Naive thymus-derived CD8-positive, alpha-beta T cell (primary cell): ENCODE results near the gene KISS1R. TPM values are rescaled to one million over a fixed set of nuclear protein-coding genes. Genes with fewer than 3 reads are reported as not detected.

ENCODE experiments used
- ATAC-seq, 2 donors: fragments of 150-1000 bp; cut with Tn5 transposase in 1 of 2; sonication (Bioruptor Pico), chemical (Tn5 transposase) in 1 of 2; 1 replicate in 1 of 2; 2 replicates in 1 of 2; pipeline ENCODE4 v1.10.0; 2021; ENCODE audit warnings: mild to moderate bottlenecking in 2 of 2, moderate library complexity in 2 of 2
- POLR2A ChIA-PET: fragments of 350-600 bp; sonication (Branson Sonifier 250); formaldehyde crosslinking; loops from one replicate; lab custom pipeline; 2021; ENCODE audit warnings: antibody characterized with exemption; lab: Charles Lee
- DNase-seq, 10 donors: peaks; one replicate each; pipeline versions ENCODE4 v3.0.0 to v3.0.0-alpha.2; 2020 to 2022
- H3K27ac Mint-ChIP-seq, 10 donors: one replicate each; pipeline ENCODE4 v1.8.0; 2020 to 2022; ENCODE audit warnings: mild to moderate bottlenecking in 10 of 10, mixed read lengths in 10 of 10, moderate library complexity in 4 of 10, inconsistent platforms in 1 of 10
- H3K27me3 Mint-ChIP-seq, 5 donors: one replicate each; pipeline ENCODE4 v1.8.0; 2021 to 2022; ENCODE audit warnings: mixed read lengths in 5 of 5
- H3K36me3 Mint-ChIP-seq, 3 donors: one replicate each; pipeline ENCODE4 v1.8.0; 2020 to 2022; ENCODE audit warnings: mixed read lengths in 3 of 3, mild to moderate bottlenecking in 2 of 3, inconsistent platforms in 1 of 3
- H3K4me1 Mint-ChIP-seq, 4 donors: one replicate each; pipeline ENCODE4 v1.8.0; 2021 to 2022; ENCODE audit warnings: mixed read lengths in 4 of 4
- H3K4me3 Mint-ChIP-seq, 10 donors: one replicate each; pipeline ENCODE4 v1.8.0; 2020 to 2022; ENCODE audit warnings: mild to moderate bottlenecking in 10 of 10, mixed read lengths in 10 of 10, moderate library complexity in 6 of 10, inconsistent platforms in 1 of 10
- H3K9me3 Mint-ChIP-seq, 9 donors: one replicate each; pipeline ENCODE4 v1.8.0; 2020 to 2022; ENCODE audit warnings: mixed read lengths in 9 of 9, mild to moderate bottlenecking in 3 of 9, inconsistent platforms in 1 of 9, moderate library complexity in 1 of 9
- polyA plus RNA-seq, 3 donors: library from polyadenylated mRNA; unstranded; fragments of 300-500 nt; fragmentation: Illumina TruSeq; gene quantifications; one replicate each; pipeline ENCODE4 v1.2.3, GENCODE V29; 2021
- total RNA-seq, 8 experiments: library from RNA in 2 of 8; stranded (reverse) in 2 of 8; gene quantifications; one replicate each; pipeline ENCODE4 v1.2.3 and lab custom pipeline; 2021 to 2026

KISS1R gene
- total and polyA plus RNA-seq, 5 experiments from 2014 or later = 0.18 to 2.6 (median 0.58) TPM

DNA sequence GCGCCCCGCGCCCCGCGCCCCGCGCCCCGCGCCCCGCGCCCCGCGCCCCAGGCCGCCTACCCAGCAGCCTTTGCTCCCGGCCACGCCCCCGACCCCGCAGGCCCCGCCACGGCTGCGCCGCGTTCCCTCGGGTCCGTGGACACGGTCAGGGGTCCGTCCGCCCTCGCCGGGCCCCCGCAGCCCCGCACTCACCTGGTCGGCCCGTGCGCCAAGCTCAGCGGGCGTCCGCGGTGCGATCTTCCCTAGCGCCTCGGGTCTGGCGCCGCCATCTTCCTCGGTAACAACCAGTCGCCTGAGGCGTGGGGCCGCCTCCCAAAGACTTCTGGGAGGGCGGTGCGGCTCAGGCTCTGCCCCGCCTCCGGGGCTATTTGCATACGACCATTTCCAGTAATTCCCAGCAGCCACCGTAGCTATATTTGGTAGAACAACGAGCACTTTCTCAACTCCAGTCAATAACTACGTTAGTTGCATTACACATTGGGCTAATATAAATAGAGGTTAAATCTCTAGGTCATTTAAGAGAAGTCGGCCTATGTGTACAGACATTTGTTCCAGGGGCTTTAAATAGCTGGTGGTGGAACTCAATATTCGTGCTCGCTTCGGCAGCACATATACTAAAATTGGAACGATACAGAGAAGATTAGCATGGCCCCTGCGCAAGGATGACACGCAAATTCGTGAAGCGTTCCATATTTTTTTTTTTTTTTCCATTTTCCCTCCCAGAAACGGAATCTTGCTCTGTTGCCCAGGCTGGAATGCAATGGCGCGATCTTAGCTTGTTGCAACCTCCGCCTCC, 24.0 kb upstream of the KISS1R start, which contains the start of the genes MED16 and RNU6-9:
TSS of gene MED16 (minus strand) at position 294 of the 796 bp plus-strand sequence. CDS start 2,056 bp downstream, outside the sequence.
TSS of gene RNU6-9 (plus strand) at position 591 of the 796 bp plus-strand sequence.
- peaks cover 0 to 23% (median 6%) of the 10 kb centered on the region in 3 donors for H3K36me3 Mint-ChIP-seq
- H3K4me3 Mint-ChIP-seq = peak within 1 kb of the TSS; percentile 88 to 96 (median 91)
- H3K27ac Mint-ChIP-seq = peak within 1 kb of the TSS; percentile 97 to 100 (median 99)
- ATAC-seq (peak; percentile 86 to 96), DNase-seq (peak; percentile 85 to 99 (median 90))
- peaks cover 6 to 38% (median 33%) of the 10 kb centered on the region in 4 donors for H3K4me1 Mint-ChIP-seq
- POLR2A ChIA-PET = interaction anchor here (0.5 to 14.3 kb wide), 24 partner anchors 11 to 1010 kb away, joined by 3 to 376 read pairs (median 7); partner anchors contain the start of genes ARHGAP45, CIRBP, KISS1R and R3HDM4
- no peaks in the 10 kb centered on the region for H3K9me3 Mint-ChIP-seq
- H3K27me3 Mint-ChIP-seq = peaks cover 0 to 3% (median 0%) of the 10 kb centered on the region in 5 donors

DNA sequence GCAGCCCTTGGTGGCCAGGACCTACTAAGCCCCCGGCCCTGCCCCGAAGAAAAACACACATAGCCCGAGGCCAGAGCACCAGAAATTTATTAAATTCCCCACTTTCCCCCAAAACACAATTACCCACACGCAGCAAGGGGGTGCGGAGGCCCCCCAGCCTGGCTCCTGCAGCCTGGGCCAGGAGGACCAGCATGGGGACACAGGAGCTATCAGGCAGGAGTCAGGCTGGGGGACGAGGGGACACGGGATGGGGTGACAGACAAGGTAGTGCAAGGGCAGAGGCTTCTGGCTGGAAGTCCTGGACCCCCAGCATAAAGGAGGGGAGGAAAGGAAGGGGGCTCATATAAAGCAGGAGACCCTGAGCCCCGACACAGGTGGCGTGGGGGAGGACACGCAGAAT, 20.7 kb upstream of the KISS1R start:
- Mint-ChIP-seq H3K27ac (peak overlapping the region in 5 of 10 donors; percentile 21 to 57 (median 51)), H3K4me1 (peaks cover 6 to 46% (median 20%) of the 10 kb centered on the region in 4 donors), H3K9me3 (no peaks in the 10 kb centered on the region), H3K36me3 (peaks cover 0 to 30% (median 6%) of the 10 kb centered on the region in 3 donors), H3K4me3 (no peak overlapping the region), H3K27me3 (peaks cover 0 to 6% (median 0%) of the 10 kb centered on the region in 5 donors)
- no peak for DNase-seq
- POLR2A ChIA-PET = interaction anchor here (0.8 to 14.3 kb wide), 6 partner anchors 9 to 33 kb away, joined by 3 to 376 read pairs (median 6); no protein-coding TSS in a partner anchor
- no peak for ATAC-seq

DNA sequence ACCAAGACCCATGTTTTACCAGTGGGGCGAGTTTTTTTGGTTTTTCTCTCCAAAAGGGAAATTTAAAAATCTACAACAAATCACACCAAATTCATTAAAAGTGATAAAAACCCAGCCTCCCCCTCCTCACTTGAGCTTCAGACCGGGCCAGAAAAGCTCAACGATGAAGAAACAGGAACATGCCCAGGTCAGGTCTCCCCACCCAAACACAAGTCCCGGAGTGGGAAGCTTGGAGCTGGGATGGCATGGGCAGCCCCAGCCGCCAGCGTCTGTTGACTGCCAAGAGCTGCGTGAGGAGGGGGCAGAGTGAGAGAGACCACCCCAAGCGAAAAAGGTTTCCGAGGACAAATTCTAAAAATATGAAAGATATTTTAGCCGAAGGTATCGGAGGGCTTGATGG, 20.1 kb upstream of the KISS1R start:
- POLR2A ChIA-PET = interaction anchor here (0.6 to 14.3 kb wide), 8 partner anchors 9 to 33 kb away, joined by 3 to 376 read pairs (median 6); no protein-coding TSS in a partner anchor
- Mint-ChIP-seq H3K4me1 (peaks cover 6 to 45% (median 19%) of the 10 kb centered on the region in 4 donors), H3K4me3 (no peak overlapping the region), H3K36me3 (peaks cover 0 to 32% (median 6%) of the 10 kb centered on the region in 3 donors), H3K27me3 (peaks cover 0 to 6% (median 0%) of the 10 kb centered on the region in 5 donors), H3K27ac (peak overlapping the region in 7 of 10 donors; percentile 8 to 57 (median 51)), H3K9me3 (no peaks in the 10 kb centered on the region)
- ATAC-seq (no peak), DNase-seq (no peak)

DNA sequence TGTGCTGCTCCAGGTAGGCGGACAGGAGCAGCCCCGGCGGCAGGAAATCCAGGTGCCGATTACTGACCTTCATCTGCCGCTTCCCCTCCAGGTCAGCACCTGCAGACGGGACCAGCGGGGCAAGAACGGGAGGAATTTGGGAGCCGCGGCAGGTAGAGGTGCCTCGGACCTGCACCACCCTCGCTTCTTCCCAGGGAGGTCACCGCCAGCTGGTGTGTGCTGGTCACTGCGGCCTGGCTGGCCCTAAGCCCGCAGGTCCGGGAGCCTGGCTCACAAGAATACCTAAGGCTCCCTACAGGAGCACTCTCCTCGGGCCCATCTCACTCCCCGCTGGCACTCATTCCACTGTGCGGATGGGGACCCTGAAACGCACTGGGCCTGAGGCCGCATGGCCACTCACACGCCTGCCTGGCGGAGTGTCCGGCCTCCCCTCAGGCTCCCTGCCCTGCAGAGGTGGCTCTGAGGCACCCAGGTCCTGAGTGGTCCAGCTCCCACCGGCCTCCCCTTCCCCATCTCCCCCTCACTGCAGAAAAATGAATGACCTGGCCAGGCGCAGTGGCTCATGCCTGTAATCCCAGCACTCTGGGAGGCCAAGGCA, 19.6 kb upstream of the KISS1R start:
- H3K36me3 Mint-ChIP-seq = peaks cover 0 to 34% (median 6%) of the 10 kb centered on the region in 3 donors
- H3K9me3 Mint-ChIP-seq = no peaks in the 10 kb centered on the region
- POLR2A ChIA-PET = interaction anchor here (0.6 to 14.3 kb wide), 6 partner anchors 8 to 32 kb away, joined by 4 to 376 read pairs (median 8); no protein-coding TSS in a partner anchor
- H3K4me1 Mint-ChIP-seq = peaks cover 6 to 45% (median 17%) of the 10 kb centered on the region in 4 donors
- H3K27me3 Mint-ChIP-seq = peaks cover 0 to 6% (median 0%) of the 10 kb centered on the region in 5 donors
- H3K27ac Mint-ChIP-seq = peak overlapping the region in 8 of 10 donors; percentile 9 to 69 (median 36)
- ATAC-seq (no peak), DNase-seq (no peak)
- H3K4me3 Mint-ChIP-seq = peak overlapping the region in 1 of 10 donors; percentile 30

DNA sequence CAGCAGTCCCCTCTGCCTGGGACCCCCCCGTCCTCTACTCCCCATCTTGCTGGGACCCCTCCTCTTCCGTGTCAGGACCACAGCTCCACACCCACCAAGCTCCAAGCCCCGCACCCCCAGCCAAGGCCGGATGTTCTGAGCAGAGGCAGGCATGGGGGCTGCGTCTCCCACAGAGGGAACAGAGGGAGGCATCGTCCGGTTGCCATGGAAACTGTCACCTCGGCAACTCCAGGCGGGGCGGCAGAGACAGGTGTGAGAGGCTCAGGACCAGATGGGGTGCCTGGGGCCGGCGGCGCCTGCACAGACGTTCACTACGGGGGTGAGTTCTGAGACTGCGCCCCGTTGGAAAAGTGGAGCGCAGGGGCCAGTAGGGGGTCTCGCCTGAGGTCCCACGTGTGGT, 18.5 kb upstream of the KISS1R start:
- Mint-ChIP-seq H3K36me3 (peaks cover 0 to 38% (median 4%) of the 10 kb centered on the region in 3 donors), H3K4me3 (peak overlapping the region in 6 of 10 donors; percentile 7 to 54 (median 44)), H3K27ac (peak overlapping the region in 9 of 10 donors; percentile 38 to 92 (median 83)), H3K4me1 (peaks cover 2 to 42% (median 11%) of the 10 kb centered on the region in 4 donors), H3K27me3 (peaks cover 0 to 3% (median 0%) of the 10 kb centered on the region in 5 donors), H3K9me3 (no peaks in the 10 kb centered on the region)
- POLR2A ChIA-PET = interaction anchor here (0.7 to 14.3 kb wide), 6 partner anchors 7 to 85 kb away, joined by 3 to 376 read pairs (median 3); no protein-coding TSS in a partner anchor
- DNase-seq (peak in 8 of 10 donors; percentile 47 to 84 (median 63)), ATAC-seq (peak; percentile 63 to 66)

DNA sequence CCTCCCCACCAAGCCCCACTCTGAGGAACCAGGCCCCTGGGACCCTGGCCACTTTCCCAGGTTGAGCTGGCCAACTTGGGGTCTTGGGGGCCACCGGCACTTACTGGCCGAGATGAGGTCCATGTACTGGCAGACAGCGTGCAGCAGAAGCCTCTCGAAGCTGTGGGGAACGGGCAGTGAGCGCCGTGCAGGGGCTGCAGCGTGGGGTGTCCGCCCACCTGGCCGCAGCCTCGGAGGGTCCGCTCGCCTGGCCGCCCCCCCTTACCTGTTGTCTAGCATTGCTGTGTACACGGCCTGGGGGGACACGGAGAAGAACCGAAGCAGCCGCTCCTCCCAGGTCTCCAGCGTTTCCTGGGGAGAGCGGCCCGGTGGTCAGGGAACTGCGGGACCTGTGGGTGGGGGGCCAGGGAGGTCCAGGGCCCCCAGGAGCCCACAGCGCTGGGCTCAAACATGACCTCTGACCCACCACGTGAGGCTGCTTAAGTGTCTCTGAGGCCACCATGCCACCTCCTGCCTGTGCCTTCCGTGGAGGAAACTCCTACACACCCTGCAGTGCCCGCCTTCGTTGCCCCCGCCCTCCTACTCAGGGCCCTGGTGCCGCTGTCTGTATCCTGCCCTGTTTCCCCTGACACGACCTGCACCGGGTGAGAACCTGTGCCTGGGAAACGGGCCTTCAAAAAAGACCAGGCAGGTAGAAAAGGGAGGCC, 17.6 kb upstream of the KISS1R start:
- peaks cover 5 to 40% (median 13%) of the 10 kb centered on the region in 4 donors for H3K4me1 Mint-ChIP-seq
- peaks cover 0 to 3% (median 0%) of the 10 kb centered on the region in 5 donors for H3K27me3 Mint-ChIP-seq
- DNase-seq = no peak
- no peaks in the 10 kb centered on the region for H3K9me3 Mint-ChIP-seq
- H3K36me3 Mint-ChIP-seq = peaks cover 0 to 43% (median 4%) of the 10 kb centered on the region in 3 donors
- POLR2A ChIA-PET = interaction anchor here (1.1 to 14.3 kb wide), 4 partner anchors 7 to 34 kb away, joined by 3 to 376 read pairs (median 79); partner anchors contain the start of genes KISS1R and R3HDM4
- H3K27ac Mint-ChIP-seq = peak overlapping the region in 3 of 10 donors; percentile 48 to 89 (median 64)
- H3K4me3 Mint-ChIP-seq = no peak overlapping the region
- no peak for ATAC-seq

DNA sequence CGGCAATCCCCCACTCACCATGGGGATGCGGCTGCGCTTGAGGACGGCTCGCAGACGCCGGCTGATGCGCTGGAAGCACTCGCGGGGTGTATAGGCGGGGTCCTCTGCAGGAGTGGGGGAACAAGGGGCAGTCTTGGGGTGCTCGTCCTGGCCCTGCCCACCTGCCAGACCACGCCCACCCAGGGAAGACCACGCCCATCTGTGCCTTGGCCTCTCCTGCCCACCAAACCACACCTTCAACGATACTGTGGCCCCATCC, 17.2 kb upstream of the KISS1R start:
- H3K27me3 Mint-ChIP-seq = peaks cover 0 to 3% (median 0%) of the 10 kb centered on the region in 5 donors
- H3K36me3 Mint-ChIP-seq = peaks cover 0 to 43% (median 4%) of the 10 kb centered on the region in 3 donors
- DNase-seq = no peak
- H3K9me3 Mint-ChIP-seq = no peaks in the 10 kb centered on the region
- POLR2A ChIA-PET = interaction anchor here (11.8 to 14.3 kb wide), 2 partner anchors 6 to 17 kb away, joined by 155 to 376 read pairs; partner anchors contain the start of genes KISS1R and R3HDM4
- H3K27ac Mint-ChIP-seq = peak overlapping the region in 2 of 10 donors; percentile 64 to 83
- H3K4me1 Mint-ChIP-seq = peaks cover 5 to 43% (median 14%) of the 10 kb centered on the region in 4 donors
- ATAC-seq = peak in 1 of 2 donors; percentile 8
- H3K4me3 Mint-ChIP-seq = no peak overlapping the region

DNA sequence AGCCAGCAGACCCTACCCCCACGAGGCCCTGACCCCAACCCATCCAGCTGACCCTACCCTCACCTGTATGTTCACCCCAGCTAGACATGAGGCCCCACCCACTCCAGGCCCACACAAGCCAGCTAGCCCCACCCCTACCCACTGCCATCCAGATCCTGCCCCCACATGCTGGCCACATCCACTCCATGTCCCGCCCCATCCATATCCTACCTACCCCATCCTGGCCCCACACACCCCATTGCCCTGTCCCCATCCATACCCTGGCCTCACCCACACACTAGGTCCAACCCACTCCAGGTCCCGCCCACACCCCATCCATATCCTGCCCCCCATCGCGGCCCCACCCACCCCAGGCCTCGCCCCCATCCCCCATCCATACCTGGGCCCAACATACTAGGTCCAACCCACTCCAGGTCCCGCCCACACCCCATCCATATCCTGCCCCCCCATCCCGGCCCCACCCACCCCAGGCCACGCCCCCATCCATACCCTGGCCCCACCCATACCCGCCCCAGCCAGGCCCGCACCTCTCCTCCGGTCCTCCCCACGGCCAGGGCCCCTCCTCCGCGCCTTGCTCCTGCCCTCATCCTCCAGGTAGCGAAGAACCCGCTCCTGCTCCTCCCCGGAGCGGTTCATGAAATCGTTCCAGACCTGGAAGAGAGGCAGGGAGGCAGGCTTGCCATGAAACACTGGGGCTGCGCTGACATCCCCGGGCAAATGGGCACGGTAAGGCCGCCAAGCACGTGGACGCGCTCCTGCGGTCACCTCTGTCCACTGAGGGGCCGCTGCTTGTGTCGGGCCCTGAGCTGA, 16.6 kb upstream of the KISS1R start:
- Mint-ChIP-seq H3K27ac (peak overlapping the region in 5 of 10 donors; percentile 38 to 83 (median 51)), H3K27me3 (peaks cover 0 to 3% (median 0%) of the 10 kb centered on the region in 5 donors), H3K4me3 (no peak overlapping the region), H3K9me3 (no peaks in the 10 kb centered on the region), H3K36me3 (peaks cover 0 to 43% (median 4%) of the 10 kb centered on the region in 3 donors), H3K4me1 (peaks cover 5 to 46% (median 15%) of the 10 kb centered on the region in 4 donors)
- POLR2A ChIA-PET = interaction anchor here (2.8 to 14.3 kb wide), 5 partner anchors 5 to 37 kb away, joined by 10 to 376 read pairs (median 155); partner anchors contain the start of genes KISS1R, MED16, R3HDM4 and RNU6-9
- DNase-seq (peak in 2 of 10 donors; percentile 39 to 74), ATAC-seq (peak; percentile 33 to 62)

DNA sequence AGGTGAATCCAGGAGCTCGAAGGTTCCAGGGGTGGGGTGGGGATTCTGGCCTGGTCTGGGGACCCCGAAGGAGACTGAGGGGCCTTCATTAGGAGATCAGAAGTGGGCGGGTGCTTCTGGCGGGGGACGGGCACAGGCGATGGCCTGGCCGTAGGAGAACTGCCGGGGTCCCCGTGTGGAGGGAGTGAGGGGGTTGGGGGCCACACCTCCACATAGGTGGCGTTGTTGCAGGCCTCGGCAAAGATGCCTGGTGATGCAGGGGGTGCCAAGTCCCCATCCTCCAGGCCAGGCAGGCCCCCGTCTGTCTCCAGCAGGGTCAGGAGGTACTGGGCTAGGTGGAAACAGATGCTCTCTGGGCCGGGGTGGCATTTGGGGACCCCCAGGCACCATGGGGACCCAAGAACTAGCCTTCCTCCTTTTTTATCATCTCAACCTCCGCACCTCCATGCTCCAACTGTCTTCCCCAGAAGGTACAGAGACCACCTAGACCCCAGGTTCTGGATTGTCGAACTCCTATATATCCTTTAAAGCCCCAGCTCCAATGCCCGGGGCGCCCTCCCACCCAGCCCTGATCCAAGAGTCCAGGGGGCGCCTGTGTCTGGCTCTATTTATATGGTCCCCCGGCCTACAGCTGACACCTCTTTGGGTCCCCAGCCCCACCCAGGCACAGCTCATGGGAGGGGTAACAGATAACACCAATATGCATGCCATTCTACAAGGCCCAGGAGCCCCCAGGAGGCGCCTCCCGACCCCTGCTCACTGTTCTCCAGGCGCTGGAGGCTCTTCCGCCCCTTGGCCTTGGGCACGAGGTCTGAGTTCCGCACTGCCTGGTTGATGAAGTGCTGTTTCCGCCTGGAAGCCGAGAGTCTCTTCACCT, 15.7 kb upstream of the KISS1R start:
- POLR2A ChIA-PET = interaction anchor here (0.6 to 14.3 kb wide), 8 partner anchors 5 to 52 kb away, joined by 3 to 376 read pairs (median 14); partner anchors contain the start of genes KISS1R, MED16, R3HDM4 and RNU6-9
- Mint-ChIP-seq H3K4me3 (no peak overlapping the region), H3K36me3 (peaks cover 0 to 40% (median 4%) of the 10 kb centered on the region in 3 donors), H3K9me3 (no peaks in the 10 kb centered on the region), H3K4me1 (peaks cover 5 to 56% (median 24%) of the 10 kb centered on the region in 4 donors), H3K27me3 (peaks cover 0 to 3% (median 0%) of the 10 kb centered on the region in 5 donors), H3K27ac (peak overlapping the region in 8 of 10 donors; percentile 2 to 77 (median 38))
- DNase-seq (no peak), ATAC-seq (no peak)

DNA sequence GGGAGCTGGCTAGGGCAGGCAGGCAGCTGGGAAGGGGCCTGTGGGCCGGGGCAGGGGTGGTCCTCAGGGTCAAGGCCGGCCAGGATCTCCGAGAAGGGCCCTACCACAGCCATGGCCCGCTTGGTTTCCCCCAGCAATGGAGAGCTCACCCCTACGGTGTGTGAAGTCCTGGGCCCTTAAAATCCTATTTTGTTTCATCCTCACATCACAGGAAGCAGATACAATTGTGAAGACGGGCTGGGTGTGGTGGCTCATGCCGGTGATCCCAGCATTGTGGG, 15.1 kb upstream of the KISS1R start:
- H3K27ac Mint-ChIP-seq = peak overlapping the region in 5 of 10 donors; percentile 11 to 65 (median 38)
- POLR2A ChIA-PET = interaction anchor here (0.6 to 11.8 kb wide), 7 partner anchors 8 to 52 kb away, joined by 3 to 376 read pairs (median 10); partner anchors contain the start of genes KISS1R, MED16, R3HDM4 and RNU6-9
- H3K4me3 Mint-ChIP-seq = no peak overlapping the region
- H3K9me3 Mint-ChIP-seq = no peaks in the 10 kb centered on the region
- peaks cover 0 to 3% (median 0%) of the 10 kb centered on the region in 5 donors for H3K27me3 Mint-ChIP-seq
- peaks cover 0 to 34% (median under 1%) of the 10 kb centered on the region in 3 donors for H3K36me3 Mint-ChIP-seq
- no peak for DNase-seq
- peaks cover 5 to 62% (median 29%) of the 10 kb centered on the region in 4 donors for H3K4me1 Mint-ChIP-seq
- ATAC-seq = no peak
